Measurements from ENCODE around the gene SUV39H2.
A peak's percentile ranks its signal among the peaks of the same experiment; 100 is the strongest.

SUV39H2 gene

DNA sequence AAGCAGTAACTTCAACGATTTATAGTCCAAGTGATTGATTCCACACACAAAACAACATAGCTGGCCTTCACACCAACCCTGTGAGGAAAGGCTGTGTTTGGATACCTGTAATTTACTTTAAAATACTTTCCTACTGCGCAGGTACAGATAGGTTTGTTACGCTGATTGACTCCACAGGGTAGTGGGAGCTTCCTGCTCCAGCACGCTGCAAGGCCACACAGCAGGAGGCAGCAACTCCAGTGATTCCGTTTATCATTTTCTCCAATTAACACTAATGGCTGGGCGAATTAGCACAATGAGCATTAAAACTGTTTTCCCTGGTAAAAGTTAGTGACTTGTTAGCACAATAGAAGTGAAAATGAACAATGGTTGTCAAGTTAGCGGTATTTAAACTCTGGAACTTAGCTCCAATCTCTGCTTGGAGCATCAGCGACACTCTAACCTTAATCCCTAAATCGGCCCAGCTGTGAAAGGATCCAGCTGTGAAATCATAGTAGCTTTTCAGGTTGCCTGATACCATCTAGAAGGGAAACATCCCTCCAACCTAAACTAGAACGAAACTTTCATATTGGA lies 74.3 kb downstream of the SUV39H2 start:
- peak overlapping the region; percentile 86 for H3K9ac ChIP-seq (ENCODE audit: low read depth, low read length, poor library complexity, severe bottlenecking)
- peak overlapping the region; percentile 95 for H3K4me2 ChIP-seq (ENCODE audit: low read depth, low read length, poor library complexity, severe bottlenecking)
- H2AFZ ChIP-seq (ENCODE audit: low read length) = peak overlapping the region; percentile 93; the same call in 1 of the 2 replicates
- no peaks in the 10 kb centered on the region for H3F3A ChIP-seq (ENCODE audit: low read depth)
- H3K27me3 ChIP-seq (ENCODE audit: insufficient read depth, low read length, poor library complexity, severe bottlenecking) = no peaks in the 10 kb centered on the region
- H3K4me1 ChIP-seq (ENCODE audit: insufficient read depth, low read length, poor library complexity, severe bottlenecking) = peaks cover 49% of the 10 kb centered on the region
- peaks cover 28% of the 10 kb centered on the region for H4K20me1 ChIP-seq (ENCODE audit: insufficient read depth, low read length, poor library complexity, severe bottlenecking)
- TF ChIP-seq, protein P1, sequence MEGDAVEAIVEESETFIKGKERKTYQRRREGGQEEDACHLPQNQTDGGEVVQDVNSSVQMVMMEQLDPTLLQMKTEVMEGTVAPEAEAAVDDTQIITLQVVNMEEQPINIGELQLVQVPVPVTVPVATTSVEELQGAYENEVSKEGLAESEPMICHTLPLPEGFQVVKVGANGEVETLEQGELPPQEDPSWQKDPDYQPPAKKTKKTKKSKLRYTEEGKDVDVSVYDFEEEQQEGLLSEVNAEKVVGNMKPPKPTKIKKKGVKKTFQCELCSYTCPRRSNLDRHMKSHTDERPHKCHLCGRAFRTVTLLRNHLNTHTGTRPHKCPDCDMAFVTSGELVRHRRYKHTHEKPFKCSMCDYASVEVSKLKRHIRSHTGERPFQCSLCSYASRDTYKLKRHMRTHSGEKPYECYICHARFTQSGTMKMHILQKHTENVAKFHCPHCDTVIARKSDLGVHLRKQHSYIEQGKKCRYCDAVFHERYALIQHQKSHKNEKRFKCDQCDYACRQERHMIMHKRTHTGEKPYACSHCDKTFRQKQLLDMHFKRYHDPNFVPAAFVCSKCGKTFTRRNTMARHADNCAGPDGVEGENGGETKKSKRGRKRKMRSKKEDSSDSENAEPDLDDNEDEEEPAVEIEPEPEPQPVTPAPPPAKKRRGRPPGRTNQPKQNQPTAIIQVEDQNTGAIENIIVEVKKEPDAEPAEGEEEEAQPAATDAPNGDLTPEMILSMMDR (conservative IDR thresholded peaks at IDR 0.05; ENCODE audit: low read length) = no peak
- TF ChIP-seq EZH2phosphoT487 (IDR thresholded peaks at IDR 0.05; ENCODE audit: borderline replicate concordance) = no peak
- H3K36me3 ChIP-seq (ENCODE audit: insufficient read depth, low read length) = peaks cover 2% of the 10 kb centered on the region; the same call in 1 of the 2 replicates
- peaks cover 69% of the 10 kb centered on the region for H3K79me2 ChIP-seq (ENCODE audit: insufficient read depth, low read length)
- peak overlapping the region; percentile 82 for H3K4me3 ChIP-seq (ENCODE audit: low read length, poor library complexity, severe bottlenecking)
- H3K9me2 ChIP-seq (replicated peaks; ENCODE audit: low read depth, low read length) = no peaks in the 10 kb centered on the region
- H3K9me3 ChIP-seq (ENCODE audit: insufficient read depth, low read depth, low read length) = no peaks in the 10 kb centered on the region

GRCh38 chr10:14953424-14954000 lies 74.8 kb downstream of the SUV39H2 start:
- no peaks in the 10 kb centered on the region for H3K36me3 ChIP-seq (ENCODE audit: insufficient read depth, low read length)
- H3F3A ChIP-seq (ENCODE audit: low read depth) = no peaks in the 10 kb centered on the region
- H2AFZ ChIP-seq (ENCODE audit: low read length) = peak overlapping the region; percentile 93
- H3K79me2 ChIP-seq (ENCODE audit: insufficient read depth, low read length) = peaks cover 66% of the 10 kb centered on the region
- peak overlapping the region; percentile 86 for H3K9ac ChIP-seq (ENCODE audit: low read depth, low read length, poor library complexity, severe bottlenecking)
- peaks cover 28% of the 10 kb centered on the region for H4K20me1 ChIP-seq (ENCODE audit: insufficient read depth, low read length, poor library complexity, severe bottlenecking)
- H3K4me1 ChIP-seq (ENCODE audit: insufficient read depth, low read length, poor library complexity, severe bottlenecking) = peaks cover 49% of the 10 kb centered on the region
- H3K9me3 ChIP-seq (ENCODE audit: insufficient read depth, low read depth, low read length) = no peaks in the 10 kb centered on the region
- peak overlapping the region; percentile 95 for H3K4me2 ChIP-seq (ENCODE audit: low read depth, low read length, poor library complexity, severe bottlenecking)
- H3K27me3 ChIP-seq (ENCODE audit: insufficient read depth, low read length, poor library complexity, severe bottlenecking) = no peaks in the 10 kb centered on the region
- peak overlapping the region; percentile 82 for H3K4me3 ChIP-seq (ENCODE audit: low read length, poor library complexity, severe bottlenecking)
- no peaks in the 10 kb centered on the region for H3K9me2 ChIP-seq (replicated peaks; ENCODE audit: low read depth, low read length)
- no peak for TF ChIP-seq EZH2phosphoT487 (IDR thresholded peaks at IDR 0.05; ENCODE audit: borderline replicate concordance)
- TF ChIP-seq, protein P1 (conservative IDR thresholded peaks at IDR 0.05; ENCODE audit: low read length) = no peak
